Heart right ventricle (tissue), 16 donors: ENCODE results near the gene MTSS2. TPM values are rescaled to one million over a fixed set of nuclear protein-coding genes. Genes with fewer than 3 reads are reported as not detected.

Experiments used
- ATAC-seq, 8 donors: fragments of 200-7000 bp; cut with Tn5 transposase; one replicate each; pipeline ENCODE4 v1.9.1; 2020; ENCODE audit warnings: mild to moderate bottlenecking in 8 of 8, moderate library complexity in 8 of 8, moderate number of reproducible peaks in 1 of 8
- DNase-seq, 2 donors: peaks; one replicate each; pipeline ENCODE4 v3.0.0-alpha.2; 2020
- H3K27ac ChIP-seq, 10 donors: fragments of 200-600 bp; sonication (generic) in 2 of 10; one replicate each; pipeline versions ENCODE4 v1.5.0 to v1.8.0; 2020 to 2022; ENCODE audit warnings: mild to moderate bottlenecking in 3 of 10
- H3K27me3 ChIP-seq, 7 donors: fragments of 200-600 bp; one replicate each; pipeline ENCODE4 v1.8.0; 2021 to 2022; ENCODE audit warnings: mild to moderate bottlenecking in 2 of 7
- H3K36me3 ChIP-seq, 9 donors: fragments of 200-600 bp; sonication (generic) in 1 of 9; one replicate each; pipeline versions ENCODE4 v1.5.0 to v1.8.0; 2020 to 2022; ENCODE audit warnings: mild to moderate bottlenecking in 2 of 9
- H3K4me1 ChIP-seq, 9 donors: fragments of 200-600 bp; sonication (generic) in 1 of 9; one replicate each; pipeline versions ENCODE4 v1.5.0 to v1.8.0; 2020 to 2022; ENCODE audit warnings: mild to moderate bottlenecking in 4 of 9
- H3K4me3 ChIP-seq, 10 donors: fragments of 200-600 bp; sonication (generic) in 2 of 10; one replicate each; pipeline versions ENCODE4 v1.5.0 to v1.8.0; 2020 to 2022; ENCODE audit warnings: mild to moderate bottlenecking in 7 of 10, moderate library complexity in 2 of 10
- H3K9me3 ChIP-seq, 11 donors: fragments of 200-600 bp in 10 of 11; sonication (generic) in 2 of 11; one replicate each; pipeline versions ENCODE4 v1.5.0 to v1.8.0; 2013 to 2022; ENCODE audit warnings: mild to moderate bottlenecking in 2 of 11, control low read depth in 1 of 11, moderate library complexity in 1 of 11
- CTCF ChIP-seq, 9 donors: fragments of 200-600 bp; sonication (generic) in 2 of 9; IDR thresholded peaks; one replicate each; pipeline versions ENCODE4 v1.5.0 to v1.8.0; 2021 to 2022; ENCODE audit warnings: antibody characterized with exemption in 9 of 9, mild to moderate bottlenecking in 5 of 9, moderate library complexity in 1 of 9
- WGBS, 2 donors: extraction: QIAGEN DNeasy Blood & Tissue Kit; methylation state at CpG; one replicate each; pipeline ENCODE4 v1.1.7; 2013; ENCODE audit warnings: inconsistent platforms in 1 of 2; 5-methylcytosine and 5-hydroxymethylcytosine counted together
- intact Hi-C, 10 donors: fragments of 100-400 bp; cut with DNase I; formaldehyde crosslinking; loops; one replicate each; pipeline versions ENCODE4 v1.11.1 to v1.14.2; 2022
- polyA plus RNA-seq, 2 donors: library from polyadenylated mRNA; stranded (reverse); fragments of 200-250 nt; gene quantifications; one replicate each; pipeline ENCODE4 v1.2.3, GENCODE V29; 2013
- total RNA-seq, 10 donors: library from RNA; stranded (reverse); fragmentation: NEBNext Ultra II Directional in 3 of 10; extraction: Animal tissue kit (Norgen Biotek cat#: 25700) in 3 of 10; gene quantifications; one replicate each; pipeline versions ENCODE4 v1.2.1 to v1.2.4, GENCODE V29; 2021 to 2023
- donor health status: Arrhythmogenic right ventricular cardiomyopathy.
- donor health status: ischemic (EF 13 %, LVEDD 7.1; RV severe dilation, severe dysfunction).
- donor health status: healthy with polysubstance abuse.
- donor health status: DM: no; HTN: yes; CAD: no.
- donor health status: DM: no; HTN: no; CAD: no.
- donor health status: ischemic (EF 25% LVEDD 6.9; RV normal size, moderate dysfunction).
- donor health status: ischemic (EF 25% LVEDD 5.7; RV mildly dilated, moderate dysfunction).
- donor health status: healthy.
- donor health status: DM: yes; HTN: yes; CAD: no.
- donor health status: Ischemic cardiomyopathy.
- donor health status: ischemic (EF 35%, LVEDD 5.7; RV mildly dilated, moderate dysfunction).
- donor health status: nonischemic (EF 11% LVEDD 7.7; RV severe dilation, severe dysfunction).
- donor health status: DM: yes; HTN: yes; CAD: no.
- donor health status: PGD.
- donor health status: ischemic (EF 29% LVEDD 5.4; RV normal size, mild dysfunction).
- donor health status: nonischemic (EF 23%, LVEDD 6.1; RV moderate dilation, normal function).

The MTSS2 gene
- total and polyA plus RNA-seq, 12 donors: 39.0 to 121 (median 58.9) TPM

- WGBS, 2 donors: 39 to 49% methylated on average over 14 of the region's 14 CpGs
- peaks cover 59 to 99% (median 88%) of the 10 kb centered on the region in 9 donors for H3K4me1 ChIP-seq
- intact Hi-C loops: loop anchor here in 1 of 10 donors (5.0 kb wide), 1 partner anchor 37 kb away; no protein-coding TSS in a partner anchor
Observed at GRCh38 chr16:70695331-70696070, 9.6 kb upstream of the MTSS2 start.

GRCh38 chr16:70694868-70695218 lies 9.0 kb upstream of the MTSS2 start:
- Histone ChIP-seq H3K4me1 (peaks cover 59 to 99% (median 89%) of the 10 kb centered on the region in 9 donors), H3K27ac (peak overlapping the region; percentile 5 to 94 (median 84)), H3K27me3 (no peaks in the 10 kb centered on the region), H3K9me3 (no peaks in the 10 kb centered on the region), H3K4me3 (no peak overlapping the region), H3K36me3 (peaks cover 0 to 10% (median 0%) of the 10 kb centered on the region in 9 donors)
- 50 to 60% methylated on average over 4 of the region's 4 CpGs for WGBS, 2 donors
- intact Hi-C loops: loop anchor here in 1 of 10 donors (5.0 kb wide), 1 partner anchor 37 kb away; no protein-coding TSS in a partner anchor
- ATAC-seq (no peak), DNase-seq (peak in 1 of 2 donors; percentile 15)
- TF ChIP-seq CTCF (IDR thresholded peaks at IDR 0.05): no peak

More at GRCh38 chr16:70695331-70696070, 9.6 kb upstream of the MTSS2 start:
- Histone ChIP-seq H3K27me3 (no peaks in the 10 kb centered on the region), H3K4me3 (no peak overlapping the region), H3K9me3 (no peaks in the 10 kb centered on the region), H3K27ac (peak overlapping the region; percentile 17 to 94 (median 76)), H3K36me3 (peaks cover 0 to 10% (median 0%) of the 10 kb centered on the region in 9 donors)
- peak in 3 of 9 donors; percentile 25 to 31 (median 29) for TF ChIP-seq CTCF (IDR thresholded peaks at IDR 0.05)
- peak in 7 of 8 donors; percentile 20 to 55 (median 46) for ATAC-seq
- DNase-seq: peak; percentile 64 to 73

GRCh38 chr16:70694088-70694867 lies 8.4 kb upstream of the MTSS2 start:
- Histone ChIP-seq H3K9me3 (no peaks in the 10 kb centered on the region), H3K27me3 (no peaks in the 10 kb centered on the region), H3K36me3 (peaks cover 0 to 10% (median 0%) of the 10 kb centered on the region in 9 donors), H3K4me3 (no peak overlapping the region), H3K27ac (peak overlapping the region; percentile 24 to 94 (median 84)), H3K4me1 (peaks cover 64 to 100% (median 94%) of the 10 kb centered on the region in 9 donors)
- ATAC-seq: peak in 1 of 8 donors; percentile 1
- peak in 1 of 2 donors; percentile 17 for DNase-seq
- no peak for TF ChIP-seq CTCF (IDR thresholded peaks at IDR 0.05)
- intact Hi-C loops: no loop called here
- WGBS, 2 donors: 58 to 75% methylated on average over 17 of the region's 17 CpGs
